GM12878 (cell line): ENCODE results near the gene FAM186B. TPM values are rescaled to one million over a fixed set of nuclear protein-coding genes. Genes with fewer than 3 reads are reported as not detected.
A peak's percentile ranks its signal among the peaks of the same experiment; 100 is the strongest.

Source experiments
- ATAC-seq: fragments of 200-7000 bp; cut with Tn5 transposase; 3 replicates; pipeline ENCODE4 v1.9.1; 2020; ENCODE audit warnings: mild to moderate bottlenecking, moderate library complexity
- BruUV-seq: library from RNA; stranded (reverse); fragments of 400-500 nt; replicated peaks from 2 replicates; lab custom pipeline; 2021; lab: Mats Ljungman, UMichigan
- CTCF ChIA-PET: fragments of 300-600 bp; sonication (Branson Sonifier 250); formaldehyde crosslinking; extraction: SDS; loops from one replicate; lab custom pipeline; 2021; ENCODE audit warnings: inconsistent platforms; lab: Yijun Ruan, JAX
- POLR2A ChIA-PET: fragments of 350-600 bp; formaldehyde crosslinking; extraction: SDS; loops from one replicate; lab custom pipeline; 2021; ENCODE audit warnings: inconsistent platforms; lab: Charles Lee
- RAD21 ChIA-PET: fragments of 300-600 bp; sonication (Branson Sonifier 250); formaldehyde crosslinking; loops from one replicate; lab custom pipeline; 2023; ENCODE audit warnings: antibody characterized with exemption; ENCODE audit not compliant: unreplicated experiment; lab: Charles Lee
- SMC1A ChIA-PET: fragments of 300-600 bp; sonication (Branson Sonifier 250); formaldehyde crosslinking; loops from one replicate; lab custom pipeline; 2023; ENCODE audit not compliant: unreplicated experiment, uncharacterized antibody; lab: Charles Lee
- DNase-seq: peaks from one replicate; pipeline ENCODE4 v3.0.0-alpha.2; 2011; ENCODE audit warnings: low read depth, low spot score
- FAIRE-seq: peaks from 3 replicates; lab custom pipeline; 2011; peaks lifted over from hg19 to GRCh38; lab: Jason Lieb, UNC
- H2AFZ ChIP-seq: 2 replicates; pipeline ENCODE4 v1.6.0; 2011; ENCODE audit warnings: low read depth, low read length, control low read depth; ENCODE audit not compliant: control insufficient read depth
- H3K27ac ChIP-seq: 2 replicates; pipeline ENCODE4 v1.5.1; 2011; ENCODE audit warnings: control low read depth; ENCODE audit not compliant: control insufficient read depth, insufficient read depth
- H3K27me3 ChIP-seq, 2 experiments: replicated peaks in 1 of 2; 2 replicates each; pipeline versions ENCODE4 v1.6.0 to v1.6.1; 2011; ENCODE audit warnings: low read length in 1 of 2; ENCODE audit not compliant: control insufficient read depth in 2 of 2, insufficient read depth in 2 of 2
- H3K36me3 ChIP-seq, 2 experiments: 2 replicates each; pipeline ENCODE4 v1.5.1; 2011; ENCODE audit warnings: low read length in 1 of 2; ENCODE audit not compliant: control insufficient read depth in 2 of 2, insufficient read depth in 2 of 2
- H3K4me1 ChIP-seq: 2 replicates; pipeline ENCODE4 v1.6.1; 2011; ENCODE audit warnings: mild to moderate bottlenecking, low read length, moderate library complexity, mixed read lengths; ENCODE audit not compliant: control insufficient read depth, insufficient read depth
- H3K4me2 ChIP-seq: 2 replicates; pipeline ENCODE4 v1.6.0; 2011; ENCODE audit warnings: control low read depth; ENCODE audit not compliant: control insufficient read depth, insufficient read depth
- H3K4me3 ChIP-seq: fragments of 200-600 bp; sonication (generic); 2 replicates; pipeline ENCODE4 v1.5.1; 2016
- H3K79me2 ChIP-seq: 2 replicates; pipeline ENCODE4 v1.6.0; 2011; ENCODE audit warnings: low read length; ENCODE audit not compliant: control insufficient read depth, insufficient read depth
- H3K9ac ChIP-seq: 2 replicates; pipeline ENCODE4 v1.8.0; 2011; ENCODE audit warnings: low read length, control low read depth, mixed read lengths; ENCODE audit not compliant: control insufficient read depth, insufficient read depth
- H3K9me3 ChIP-seq: replicated peaks from 3 replicates; pipeline ENCODE4 v1.5.1; 2011; ENCODE audit warnings: mild to moderate bottlenecking, low read length; ENCODE audit not compliant: control insufficient read depth, insufficient read depth
- H4K20me1 ChIP-seq: 2 replicates; pipeline ENCODE4 v1.6.0; 2011; ENCODE audit not compliant: control insufficient read depth, insufficient read depth
- BHLHE40 ChIP-seq, 2 experiments: fragments of 450-650 bp in 1 of 2; IDR thresholded peaks; 2 replicates each; pipeline ENCODE4 v1.6.1; 2011 to 2017; ENCODE audit warnings: low read depth in 2 of 2, borderline replicate concordance in 1 of 2, improper control_type of control experiment in 1 of 2, low read length in 1 of 2, mild to moderate bottlenecking in 1 of 2
- BMI1 ChIP-seq: fragments of 450-650 bp; IDR thresholded peaks from 2 replicates; pipeline ENCODE4 v1.6.1; 2016; ENCODE audit warnings: mild to moderate bottlenecking, moderate library complexity, borderline replicate concordance
- EGR1 ChIP-seq, 2 experiments: IDR thresholded peaks; 1 replicate in 1 of 2; 2 replicates in 1 of 2; pipeline ENCODE4 v1.6.1; 2011 to 2012; ENCODE audit warnings: low read depth in 2 of 2, low read length in 2 of 2, borderline replicate concordance in 1 of 2, mild to moderate bottlenecking in 1 of 2, moderate library complexity in 1 of 2
- IKZF1 ChIP-seq: fragments of 450-650 bp; conservative IDR thresholded peaks from 2 replicates; pipeline ENCODE4 v1.6.1; 2017; ENCODE audit warnings: antibody characterized with exemption, mild to moderate bottlenecking
- PAX5 ChIP-seq: IDR thresholded peaks from 2 replicates; pipeline ENCODE4 v1.6.1; 2011; ENCODE audit warnings: low read depth, low read length, borderline replicate concordance
- WGBS: methylation state at CpG from one replicate; pipeline ENCODE4 v1.1.6; 2016; ENCODE audit warnings: low lambda C conversion rate; ENCODE audit not compliant: insufficient replicate concordance, insufficient coverage; ENCODE audit errors: missing lambda C conversion rate; 5-methylcytosine and 5-hydroxymethylcytosine counted together
- in situ Hi-C: fragments of 300-500 bp; cut with MboI; formaldehyde crosslinking; loops from 9 replicates; pipeline ENCODE4 v1.14.3; 2018; ENCODE audit warnings: mixed read lengths
- intact Hi-C: fragments of 100-400 bp; cut with micrococcal nuclease; formaldehyde crosslinking; loops from one replicate; pipeline ENCODE4 v1.14.2; 2022; ENCODE audit not compliant: unreplicated experiment
- polyA plus RNA-seq, 11 experiments: library from polyadenylated mRNA; depleted of rRNA in 4 of 11; unstranded in 6 of 11; stranded (reverse) in 5 of 11; fragments of >200 nt; fragmentation: Nextera tagmentation in 4 of 11; fragmentation: Illumina TruSeq in 1 of 11; extraction: Ambion mirVana in 4 of 11; extraction: Trizol in 1 of 11; gene quantifications; 1 replicate in 1 of 11; 2 replicates in 10 of 11; pipeline versions ENCODE4 v1.2.1 to v1.2.3, GENCODE V29; 2011 to 2016; ENCODE audit warnings: inconsistent platforms in 2 of 11, missing spikeins in 2 of 11, low read depth in 1 of 11
- total RNA-seq, 4 experiments: library from RNA; depleted of rRNA in 3 of 4; stranded (reverse); fragments of >200 nt in 3 of 4; fragmentation: Illumina TruSeq in 1 of 4; extraction: Trizol in 1 of 4; gene quantifications; 2 replicates each; pipeline versions ENCODE4 v1.2.1 to v1.2.3, GENCODE V29; 2013 to 2021

Gene FAM186B
- total and polyA plus RNA-seq, 10 of the 15 experiments (the other 5 are each of a cell fraction or from before 2014, with no cell fraction given): 0.13 to 0.79 (median 0.51) TPM

GRCh38 chr12:49538510-49539403, 66.7 kb downstream of the FAM186B start, which contains the start of gene KCNH3:
TSS of gene KCNH3 (plus strand) at chr12:49539030. CDS start at chr12:49539417, 387 bp downstream.
- WGBS: 31% methylated on average over 15 of the region's 107 CpGs
- FAIRE-seq (no peak), ATAC-seq (peak; percentile 84), DNase-seq (no peak)
- Histone ChIP-seq H3K36me3 (no peaks in the 10 kb centered on the region), H3K9ac (no peak within 1 kb of the TSS), H3K4me3 (peak within 1 kb of the TSS; percentile 60; the same call in 1 of the 2 replicates), H4K20me1 (no peaks in the 10 kb centered on the region; the same call in 1 of the 2 replicates), H3K79me2 (no peaks in the 10 kb centered on the region), H3K4me1 (peaks cover 14% of the 10 kb centered on the region), H3K27me3 (peaks cover 13 to 21% of the 10 kb centered on the region in 2 experiments), H3K27ac (no peak within 1 kb of the TSS), H3K4me2 (peak within 1 kb of the TSS; percentile 96), H3K9me3 (no peaks in the 10 kb centered on the region), H2AFZ (peak within 1 kb of the TSS; percentile 51; the same call in 1 of the 2 replicates)
- SMC1A ChIA-PET: interaction anchor here (1.3 kb wide), 1 partner anchor 180 kb away, joined by 5 read pairs; no protein-coding TSS in a partner anchor
- POLR2A ChIA-PET: interaction anchor here (1.1 kb wide), 1 partner anchor 56 kb away, joined by 6 read pairs; no protein-coding TSS in a partner anchor
- intact Hi-C loops (no loop called here), in situ Hi-C loops (no loop called here)
- RAD21 ChIA-PET: interaction anchor here (0.8 to 1.2 kb wide), 2 partner anchors 9 to 176 kb away, joined by 3 read pairs; no protein-coding TSS in a partner anchor
- TF ChIP-seq BMI1 (peak; percentile 85), EGR1 (IDR thresholded peaks at IDR 0.05; ENCODE audit: borderline replicate concordance in 1 of 2, low read depth in 2 of 2, low read length in 2 of 2) (peak in 1 of 2 experiments; percentile 54; a peak in 1 of 3 replicates), BHLHE40 (IDR thresholded peaks at IDR 0.05; ENCODE audit: borderline replicate concordance in 1 of 2, low read depth in 2 of 2, low read length in 1 of 2) (peak in 1 of 2 experiments; percentile 37; a peak in 1 of 4 replicates), PAX5 (no peak), IKZF1 (peak; percentile 73)
- BruUV-seq: no TSS peak
- CTCF ChIA-PET: interaction anchor here (1.0 to 1.4 kb wide), 2 partner anchors 42 to 189 kb away, joined by 3 to 5 read pairs; no protein-coding TSS in a partner anchor
